ENCODE measurements around the gene GADD45B. TPM values are rescaled to one million over a fixed set of nuclear protein-coding genes. Genes with fewer than 3 reads are reported as not detected.

GADD45B gene
- total RNA-seq, 2 donors from 2014 or later = 84.4 to 84.5 TPM

GRCh38 chr19:2434721-2435265, 41.1 kb upstream of the GADD45B start:
- no peak overlapping the region for H3K27ac Mint-ChIP-seq
- H3K4me3 Mint-ChIP-seq = no peak overlapping the region
- no peak for ATAC-seq (replicated peaks in 1 of 2)
- H3K9me3 Mint-ChIP-seq = no peaks in the 10 kb centered on the region
- no peak for DNase-seq
- H3K27me3 Mint-ChIP-seq (ENCODE audit: low read depth) = no peaks in the 10 kb centered on the region
- peaks cover 2 to 12% of the 10 kb centered on the region in 2 donors for H3K36me3 Mint-ChIP-seq (ENCODE audit: insufficient read depth in 2 of 2)
- no peaks in the 10 kb centered on the region for H3K4me1 Mint-ChIP-seq (ENCODE audit: low read depth)

GRCh38 chr19:2436384-2436783, 39.5 kb upstream of the GADD45B start:
- ATAC-seq (replicated peaks in 1 of 2) (no peak), DNase-seq (no peak)
- H3K4me1 Mint-ChIP-seq (ENCODE audit: low read depth) = no peaks in the 10 kb centered on the region
- H3K27me3 Mint-ChIP-seq (ENCODE audit: low read depth) = no peaks in the 10 kb centered on the region
- H3K4me3 Mint-ChIP-seq = no peak overlapping the region
- peaks cover 5 to 15% of the 10 kb centered on the region in 2 donors for H3K36me3 Mint-ChIP-seq (ENCODE audit: insufficient read depth in 2 of 2)
- no peaks in the 10 kb centered on the region for H3K9me3 Mint-ChIP-seq
- no peak overlapping the region for H3K27ac Mint-ChIP-seq

GRCh38 chr19:2436926-2437325, 39.0 kb upstream of the GADD45B start:
- H3K9me3 Mint-ChIP-seq = no peaks in the 10 kb centered on the region
- DNase-seq (no peak), ATAC-seq (replicated peaks in 1 of 2) (no peak)
- H3K27ac Mint-ChIP-seq = no peak overlapping the region
- peaks cover 5 to 15% of the 10 kb centered on the region in 2 donors for H3K36me3 Mint-ChIP-seq (ENCODE audit: insufficient read depth in 2 of 2)
- no peaks in the 10 kb centered on the region for H3K4me1 Mint-ChIP-seq (ENCODE audit: low read depth)
- H3K27me3 Mint-ChIP-seq (ENCODE audit: low read depth) = no peaks in the 10 kb centered on the region
- no peak overlapping the region for H3K4me3 Mint-ChIP-seq

GRCh38 chr19:2438178-2438577, 37.7 kb upstream of the GADD45B start:
- Mint-ChIP-seq H3K27ac (no peak overlapping the region), H3K4me3 (no peak overlapping the region), H3K9me3 (no peaks in the 10 kb centered on the region), H3K36me3 (ENCODE audit: insufficient read depth in 2 of 2) (peaks cover 5 to 11% of the 10 kb centered on the region in 2 donors), H3K27me3 (ENCODE audit: low read depth) (no peaks in the 10 kb centered on the region), H3K4me1 (ENCODE audit: low read depth) (no peaks in the 10 kb centered on the region)
- no peak for ATAC-seq (replicated peaks in 1 of 2)
- no peak for DNase-seq

GRCh38 chr19:2440515-2440914, 35.4 kb upstream of the GADD45B start:
- Mint-ChIP-seq H3K27ac (no peak overlapping the region), H3K4me1 (ENCODE audit: low read depth) (no peaks in the 10 kb centered on the region), H3K36me3 (ENCODE audit: insufficient read depth in 2 of 2) (peaks cover 3% of the 10 kb centered on the region in 2 donors), H3K9me3 (no peaks in the 10 kb centered on the region), H3K27me3 (ENCODE audit: low read depth) (no peaks in the 10 kb centered on the region), H3K4me3 (no peak overlapping the region)
- DNase-seq (no peak), ATAC-seq (replicated peaks in 1 of 2) (no peak)

GRCh38 chr19:2441096-2441752, 34.7 kb upstream of the GADD45B start:
- H3K9me3 Mint-ChIP-seq = no peaks in the 10 kb centered on the region
- no peak for ATAC-seq (replicated peaks in 1 of 2)
- DNase-seq = no peak
- no peaks in the 10 kb centered on the region for H3K27me3 Mint-ChIP-seq (ENCODE audit: low read depth)
- H3K36me3 Mint-ChIP-seq (ENCODE audit: insufficient read depth in 2 of 2) = peaks cover 3% of the 10 kb centered on the region in 2 donors
- H3K4me3 Mint-ChIP-seq = no peak overlapping the region
- H3K27ac Mint-ChIP-seq = no peak overlapping the region
- H3K4me1 Mint-ChIP-seq (ENCODE audit: low read depth) = peaks cover 1% of the 10 kb centered on the region

- Mint-ChIP-seq H3K4me1 (ENCODE audit: low read depth) (peaks cover 19% of the 10 kb centered on the region), H3K27me3 (ENCODE audit: low read depth) (no peaks in the 10 kb centered on the region), H3K9me3 (no peaks in the 10 kb centered on the region), H3K4me3 (no peak overlapping the region), H3K36me3 (ENCODE audit: insufficient read depth in 2 of 2) (peaks cover 3% of the 10 kb centered on the region in 2 donors), H3K27ac (no peak overlapping the region)
- DNase-seq (no peak), ATAC-seq (replicated peaks in 1 of 2) (no peak)
Observed at GRCh38 chr19:2443116-2443784, 32.7 kb upstream of the GADD45B start.

- Mint-ChIP-seq H3K27me3 (ENCODE audit: low read depth) (no peaks in the 10 kb centered on the region), H3K4me1 (ENCODE audit: low read depth) (peaks cover 24% of the 10 kb centered on the region), H3K36me3 (ENCODE audit: insufficient read depth in 2 of 2) (peaks cover 3% of the 10 kb centered on the region in 2 donors), H3K4me3 (no peak overlapping the region), H3K9me3 (no peaks in the 10 kb centered on the region), H3K27ac (no peak overlapping the region)
- ATAC-seq (replicated peaks in 1 of 2) (no peak), DNase-seq (no peak)
Observed at GRCh38 chr19:2443785-2444182, 32.1 kb upstream of the GADD45B start.

GRCh38 chr19:2444251-2445002, 31.5 kb upstream of the GADD45B start:
- H3K4me1 Mint-ChIP-seq (ENCODE audit: low read depth) = peaks cover 28% of the 10 kb centered on the region
- H3K9me3 Mint-ChIP-seq = no peaks in the 10 kb centered on the region
- DNase-seq (no peak), ATAC-seq (replicated peaks in 1 of 2) (no peak)
- H3K27ac Mint-ChIP-seq = no peak overlapping the region
- no peak overlapping the region for H3K4me3 Mint-ChIP-seq
- H3K36me3 Mint-ChIP-seq (ENCODE audit: insufficient read depth in 2 of 2) = peaks cover 3% of the 10 kb centered on the region in 2 donors
- no peaks in the 10 kb centered on the region for H3K27me3 Mint-ChIP-seq (ENCODE audit: low read depth)

GRCh38 chr19:2446381-2446780, 29.5 kb upstream of the GADD45B start:
- Mint-ChIP-seq H3K27ac (no peak overlapping the region), H3K9me3 (no peaks in the 10 kb centered on the region), H3K27me3 (ENCODE audit: low read depth) (no peaks in the 10 kb centered on the region), H3K4me1 (ENCODE audit: low read depth) (peaks cover 28% of the 10 kb centered on the region), H3K4me3 (peak overlapping the region; percentile 67 to 73), H3K36me3 (ENCODE audit: insufficient read depth in 2 of 2) (peaks cover 0 to 2% of the 10 kb centered on the region in 2 donors)
- ATAC-seq (replicated peaks in 1 of 2) (peak; percentile 51 to 58), DNase-seq (no peak)

GRCh38 chr19:2449019-2449418, 26.9 kb upstream of the GADD45B start:
- ATAC-seq (replicated peaks in 1 of 2) = no peak
- H3K4me1 Mint-ChIP-seq (ENCODE audit: low read depth) = peaks cover 38% of the 10 kb centered on the region
- no peak overlapping the region for H3K4me3 Mint-ChIP-seq
- no peaks in the 10 kb centered on the region for H3K27me3 Mint-ChIP-seq (ENCODE audit: low read depth)
- no peak overlapping the region for H3K27ac Mint-ChIP-seq
- H3K36me3 Mint-ChIP-seq (ENCODE audit: insufficient read depth in 2 of 2) = peaks cover 0 to 2% of the 10 kb centered on the region in 2 donors
- no peaks in the 10 kb centered on the region for H3K9me3 Mint-ChIP-seq
- DNase-seq = no peak

GRCh38 chr19:2451138-2451537, 24.8 kb upstream of the GADD45B start:
- Mint-ChIP-seq H3K36me3 (ENCODE audit: insufficient read depth in 2 of 2) (peaks cover 0 to 3% of the 10 kb centered on the region in 2 donors), H3K27me3 (ENCODE audit: low read depth) (no peaks in the 10 kb centered on the region), H3K4me3 (no peak overlapping the region), H3K4me1 (ENCODE audit: low read depth) (peaks cover 50% of the 10 kb centered on the region), H3K9me3 (no peaks in the 10 kb centered on the region), H3K27ac (no peak overlapping the region)
- ATAC-seq (replicated peaks in 1 of 2) = no peak
- DNase-seq = no peak

GRCh38 chr19:2451741-2452140, 24.2 kb upstream of the GADD45B start:
- Mint-ChIP-seq H3K27ac (no peak overlapping the region), H3K9me3 (no peaks in the 10 kb centered on the region), H3K27me3 (ENCODE audit: low read depth) (no peaks in the 10 kb centered on the region), H3K4me1 (ENCODE audit: low read depth) (peaks cover 44% of the 10 kb centered on the region), H3K4me3 (no peak overlapping the region), H3K36me3 (ENCODE audit: insufficient read depth in 2 of 2) (peaks cover 0 to 3% of the 10 kb centered on the region in 2 donors)
- ATAC-seq (replicated peaks in 1 of 2) (no peak), DNase-seq (no peak)

Data from activated T-cell treated with anti-CD3 and anti-CD28 coated beads, Interleukin-2, amount 50 U/mL, for 72 hours (primary cell).